Measurements from ENCODE around the gene DIAPH2.

The DIAPH2 gene

GRCh38 chrX:97609357-97609756, 924.7 kb downstream of the DIAPH2 start:
- no peak for TF ChIP-seq CTCF (IDR thresholded peaks at IDR 0.05; ENCODE audit: extremely low read depth, missing control alignments)
- no peak for DNase-seq (ENCODE audit: low spot score)

- no peak for DNase-seq (ENCODE audit: low spot score)
- TF ChIP-seq CTCF (IDR thresholded peaks at IDR 0.05; ENCODE audit: extremely low read depth, missing control alignments): no peak
Measured at GRCh38 chrX:97609938-97610337, 925.3 kb downstream of the DIAPH2 start.

GRCh38 chrX:97616883-97617530, 932.4 kb downstream of the DIAPH2 start:
- peak; percentile 6 for DNase-seq (ENCODE audit: low spot score)
- no peak for TF ChIP-seq CTCF (IDR thresholded peaks at IDR 0.05; ENCODE audit: extremely low read depth, missing control alignments)

- TF ChIP-seq CTCF (IDR thresholded peaks at IDR 0.05; ENCODE audit: extremely low read depth, missing control alignments): no peak
- no peak for DNase-seq (ENCODE audit: low spot score)
Measured at GRCh38 chrX:97619499-97619898, 934.9 kb downstream of the DIAPH2 start.

GRCh38 chrX:97622111-97622510, 937.5 kb downstream of the DIAPH2 start:
- DNase-seq (ENCODE audit: low spot score): no peak
- no peak for TF ChIP-seq CTCF (IDR thresholded peaks at IDR 0.05; ENCODE audit: extremely low read depth, missing control alignments)

GRCh38 chrX:97628326-97628725, 943.7 kb downstream of the DIAPH2 start:
- TF ChIP-seq CTCF (IDR thresholded peaks at IDR 0.05; ENCODE audit: extremely low read depth, missing control alignments): no peak

GRCh38 chrX:97628807-97629596, 944.4 kb downstream of the DIAPH2 start:
- TF ChIP-seq CTCF (IDR thresholded peaks at IDR 0.05; ENCODE audit: extremely low read depth, missing control alignments): no peak
- DNase-seq (ENCODE audit: low spot score): no peak

More at GRCh38 chrX:97628326-97628725, 943.7 kb downstream of the DIAPH2 start:
- DNase-seq (ENCODE audit: low spot score): no peak

Measured in GM20000 (cell line).